T-helper 22 cell (primary cell): ENCODE measurements around the gene RIMKLB.

Experiments used
- DNase-seq: peaks from one replicate; pipeline ENCODE4 v3.0.0-alpha.2; 2020; ENCODE audit warnings: low read depth

The RIMKLB gene, protein sequence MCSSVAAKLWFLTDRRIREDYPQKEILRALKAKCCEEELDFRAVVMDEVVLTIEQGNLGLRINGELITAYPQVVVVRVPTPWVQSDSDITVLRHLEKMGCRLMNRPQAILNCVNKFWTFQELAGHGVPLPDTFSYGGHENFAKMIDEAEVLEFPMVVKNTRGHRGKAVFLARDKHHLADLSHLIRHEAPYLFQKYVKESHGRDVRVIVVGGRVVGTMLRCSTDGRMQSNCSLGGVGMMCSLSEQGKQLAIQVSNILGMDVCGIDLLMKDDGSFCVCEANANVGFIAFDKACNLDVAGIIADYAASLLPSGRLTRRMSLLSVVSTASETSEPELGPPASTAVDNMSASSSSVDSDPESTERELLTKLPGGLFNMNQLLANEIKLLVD

DNA sequence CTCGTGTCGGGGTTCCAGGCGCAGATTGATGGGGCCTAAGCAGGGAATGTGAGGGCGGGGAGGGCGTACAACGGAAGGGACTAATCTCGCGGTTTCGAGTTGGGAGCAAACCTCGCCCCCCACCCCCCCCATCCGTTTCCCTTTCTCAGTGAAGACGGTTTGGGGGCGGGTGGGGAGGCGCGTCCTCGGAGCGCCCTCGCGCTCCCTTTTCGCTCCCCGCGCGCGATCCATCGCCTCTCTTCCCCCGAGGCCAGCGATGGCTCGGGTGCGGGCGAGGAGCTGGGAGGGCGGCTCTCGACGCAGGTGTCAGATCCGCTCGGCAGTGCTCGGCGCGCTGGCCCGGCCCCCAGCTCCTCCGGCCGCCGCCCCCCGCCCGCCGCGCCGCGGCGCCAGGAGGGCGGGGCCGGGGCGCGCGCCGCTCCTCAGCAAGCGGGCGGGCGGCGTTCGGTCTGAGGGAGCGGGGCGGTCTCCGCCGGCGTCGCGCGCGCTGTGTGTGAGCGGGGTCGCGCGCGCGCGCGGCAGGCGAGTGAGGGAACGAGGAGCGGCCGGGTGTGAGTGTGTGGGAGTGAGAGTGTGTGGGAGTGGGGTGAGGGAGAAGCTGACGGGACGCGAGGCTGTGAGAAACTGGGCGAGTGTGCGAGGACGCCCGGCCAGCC lies at the start of gene RIMKLB:
RIMKLB (plus strand) TSS at position 516 of the 656 bp plus-strand sequence. CDS start 15,876 bp downstream, outside the sequence.
- peak; percentile 56 for DNase-seq

DNA sequence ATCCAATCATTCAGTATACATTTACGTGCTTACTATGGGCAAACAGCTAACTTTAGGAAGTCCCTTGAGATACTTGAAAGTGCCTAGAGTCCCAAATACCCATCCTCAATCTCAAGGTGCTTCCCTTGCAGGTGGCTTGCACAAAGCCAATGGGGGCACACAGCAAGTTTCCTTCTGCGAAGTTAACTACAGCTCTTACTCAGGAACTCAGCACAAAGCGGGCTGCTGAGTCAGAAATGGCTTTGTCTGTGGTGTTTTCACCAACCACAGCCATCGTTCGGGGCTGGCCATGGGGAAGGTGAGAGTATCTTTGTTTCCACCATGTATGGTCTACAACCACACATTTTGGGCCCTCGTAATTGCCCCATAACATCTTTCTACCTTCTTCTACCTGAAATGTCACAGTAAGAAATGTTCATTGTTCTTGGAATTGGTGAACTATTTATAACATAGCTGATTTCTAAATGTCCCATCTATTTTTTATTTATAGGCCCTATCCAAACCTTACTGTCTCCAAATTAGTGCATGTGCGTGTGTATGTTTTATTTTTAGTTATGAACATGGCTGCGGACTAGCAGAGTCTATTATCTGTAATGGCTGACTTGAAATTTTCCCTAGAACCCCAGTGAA lies 49.1 kb upstream of the RIMKLB start:
- DNase-seq: no peak

DNA sequence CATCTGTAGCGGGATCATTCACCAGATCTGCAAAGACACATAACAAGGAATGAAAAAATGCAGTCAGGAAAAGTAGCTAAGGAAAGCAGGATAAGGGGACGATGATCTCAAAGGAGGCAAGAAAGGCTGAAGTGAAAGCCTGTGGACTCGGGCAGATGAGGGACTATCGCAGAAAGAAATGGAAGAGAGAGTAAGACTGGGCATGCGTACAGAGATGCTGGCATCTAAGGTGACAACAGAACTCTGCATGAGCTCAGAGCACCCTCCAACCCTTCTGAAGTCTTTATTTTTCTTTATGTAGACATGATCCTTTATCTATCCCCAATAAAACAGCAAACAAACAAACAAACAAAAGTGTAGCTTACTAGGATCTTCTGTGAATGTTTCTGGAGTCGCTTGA lies 42.4 kb upstream of the RIMKLB start:
- no peak for DNase-seq

DNA sequence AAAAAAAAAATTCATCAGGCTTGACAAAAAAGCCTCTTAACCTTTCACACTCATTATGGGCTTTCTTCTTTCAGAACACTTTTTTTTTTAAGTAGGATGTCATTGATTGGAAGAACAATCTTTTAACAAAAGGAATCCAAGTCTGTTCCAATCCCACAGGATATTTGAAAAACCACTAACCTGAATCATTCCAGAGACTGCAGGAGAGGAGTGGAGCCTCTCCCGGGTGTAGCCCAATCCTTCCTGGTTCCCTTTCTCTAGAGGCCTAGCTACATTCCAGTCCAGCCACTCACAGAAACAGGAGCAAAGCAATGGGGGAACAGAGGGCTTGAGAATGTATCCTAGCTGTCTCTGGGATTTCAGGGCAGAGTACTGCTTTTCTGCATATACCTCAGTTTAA lies 39.4 kb upstream of the RIMKLB start:
- no peak for DNase-seq

DNA sequence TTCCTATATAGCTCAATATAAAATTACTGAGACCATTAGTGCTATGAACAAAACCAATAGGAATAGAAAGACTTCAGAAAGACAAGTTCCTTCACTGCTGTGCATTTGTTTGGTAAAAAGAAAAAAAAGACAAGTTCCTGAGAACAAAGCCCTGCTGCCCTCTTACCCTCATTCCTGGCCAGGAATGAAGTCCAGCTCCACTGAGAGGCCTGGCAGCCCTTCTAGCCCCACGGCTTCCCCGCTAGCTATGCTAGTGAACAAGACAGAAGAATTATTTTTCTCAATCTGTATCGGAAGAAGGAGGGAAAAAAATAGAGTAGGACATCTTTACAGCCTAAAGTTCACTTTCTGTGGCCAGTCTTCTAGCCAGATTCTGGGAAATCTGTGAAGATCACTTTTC lies 36.8 kb upstream of the RIMKLB start:
- no peak for DNase-seq

DNA sequence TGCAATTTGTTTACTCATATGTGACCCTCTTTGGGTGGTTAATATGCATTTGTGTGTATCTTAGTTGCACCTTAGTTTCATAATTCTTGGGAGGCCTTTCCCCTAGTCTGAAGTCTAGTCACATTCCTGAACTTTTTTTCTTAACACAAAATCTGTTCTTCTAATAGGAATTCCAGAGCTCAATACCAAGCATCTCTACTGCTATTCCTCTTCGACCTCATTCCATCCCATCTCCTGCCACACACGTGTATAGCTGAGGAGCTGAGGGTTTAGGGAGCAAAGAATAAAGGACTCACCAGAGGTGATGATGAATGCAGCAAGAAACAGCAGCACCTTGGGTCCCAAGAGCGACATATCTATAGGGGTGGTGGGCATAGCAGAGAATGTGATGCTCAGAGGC lies 36.0 kb upstream of the RIMKLB start:
- no peak for DNase-seq

DNA sequence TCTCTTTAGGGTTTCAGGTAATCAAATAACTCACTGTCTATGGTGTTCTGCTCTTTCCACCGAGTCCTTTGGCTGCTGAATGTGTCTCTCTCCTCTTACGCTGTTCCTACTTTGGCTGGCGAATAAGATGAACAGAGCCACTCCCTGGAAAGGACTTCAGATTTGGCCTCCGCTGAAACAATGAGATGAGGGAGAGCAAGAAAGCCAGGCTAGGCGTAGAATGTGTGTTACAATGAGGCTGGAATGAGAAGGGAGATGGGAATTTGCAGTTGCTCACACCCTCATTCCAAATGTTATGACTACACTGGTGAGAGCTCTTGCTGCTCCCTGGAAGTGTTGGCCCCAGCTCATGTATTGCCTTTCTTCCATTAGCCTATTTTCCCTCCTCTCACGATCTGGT lies 35.2 kb upstream of the RIMKLB start, which contains the start of gene MFAP5:
MFAP5 (minus strand) TSS at position 234 of the 400 bp plus-strand sequence. CDS start 722 bp downstream, outside the sequence.
- no peak for DNase-seq

DNA sequence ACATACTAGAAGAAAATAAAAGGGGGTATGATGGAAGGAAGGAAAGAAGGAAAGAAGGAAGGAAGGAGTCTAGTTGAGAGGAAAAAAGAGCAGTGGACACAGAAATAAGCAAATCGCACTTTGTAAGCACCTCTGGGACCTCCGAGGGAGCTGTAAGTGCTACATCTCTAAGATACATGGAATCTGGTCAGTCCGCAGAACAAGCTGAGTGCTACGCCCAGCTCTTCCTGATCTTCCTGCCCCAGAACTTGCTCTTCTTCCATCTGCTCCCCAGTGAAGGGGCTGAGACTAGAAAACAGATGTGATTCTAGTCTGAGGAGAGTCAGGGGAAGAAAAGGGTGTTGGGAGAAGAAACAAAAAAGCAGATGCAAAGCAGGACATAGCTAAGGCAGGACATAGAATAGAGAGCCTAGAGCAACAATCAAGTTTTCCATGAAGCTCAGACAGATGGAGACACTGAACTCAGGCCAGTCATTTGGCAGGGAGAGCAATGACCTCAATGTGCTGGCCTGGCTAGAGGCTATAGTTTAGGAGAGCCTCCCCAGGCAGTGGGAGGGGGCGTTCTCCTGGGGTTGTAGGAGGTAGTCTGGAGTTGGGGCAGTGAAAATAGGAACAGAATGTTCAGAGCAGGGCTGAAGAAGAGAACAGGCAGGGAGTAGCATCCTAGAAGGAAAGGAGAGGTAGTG lies 33.4 kb upstream of the RIMKLB start:
- DNase-seq: no peak

DNA sequence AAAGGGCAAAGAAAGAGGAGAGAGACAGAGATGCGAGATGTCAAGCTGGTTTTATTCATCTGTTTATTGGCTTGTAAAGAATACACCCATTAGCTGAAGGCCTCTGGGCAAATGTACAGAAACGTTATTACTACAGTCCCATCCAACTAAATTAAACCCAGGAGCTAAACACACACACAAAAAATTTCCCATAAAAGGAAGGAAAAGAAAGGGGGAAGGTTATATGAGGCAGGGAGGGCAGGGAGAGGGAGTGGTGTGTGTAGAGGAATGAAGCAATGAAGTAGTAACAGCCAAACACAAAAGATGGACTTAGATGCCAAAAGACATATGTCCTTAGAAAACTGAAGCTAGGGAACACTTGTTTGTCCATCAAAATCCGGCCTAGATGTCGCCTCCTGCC lies 32.0 kb upstream of the RIMKLB start:
- DNase-seq: no peak

DNA sequence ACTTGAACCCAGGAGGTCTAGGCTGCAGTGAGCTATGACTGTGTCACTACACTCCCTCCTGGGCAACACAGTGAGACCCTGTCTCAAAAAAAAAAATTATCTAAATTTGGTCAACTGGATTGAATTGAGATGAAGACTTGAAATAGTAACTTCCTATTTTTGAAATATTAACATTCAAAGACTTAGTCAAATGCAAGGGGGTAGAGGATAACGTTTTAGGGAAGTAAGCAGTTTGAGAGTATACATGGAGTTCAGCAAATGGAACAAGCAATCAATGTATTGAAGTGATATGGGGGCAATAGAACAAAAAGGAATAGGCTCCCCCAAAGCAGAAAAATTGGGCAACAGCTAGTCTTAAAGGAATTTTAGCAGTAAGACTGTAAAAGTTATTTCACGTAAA lies 30.5 kb upstream of the RIMKLB start:
- DNase-seq: no peak

DNA sequence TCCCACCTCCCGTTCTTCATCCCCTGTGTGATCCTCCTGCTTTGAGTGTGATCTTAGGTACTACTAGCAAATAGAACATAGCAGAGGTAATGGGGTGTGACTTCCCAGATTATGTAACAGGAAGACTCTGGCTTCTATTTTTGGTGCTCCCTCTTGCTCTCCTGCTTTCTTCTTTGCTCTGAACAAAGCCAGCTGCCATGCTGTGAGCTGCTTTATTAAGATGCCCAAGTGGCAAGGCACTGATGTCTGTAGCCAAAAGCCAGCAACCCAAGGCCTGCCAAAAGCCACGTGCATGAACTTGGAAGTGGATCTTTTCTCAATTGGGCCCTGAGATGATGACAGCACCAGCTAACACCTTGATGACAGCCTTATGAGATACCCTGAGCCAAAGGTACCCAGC lies 29.4 kb upstream of the RIMKLB start:
- DNase-seq: no peak

DNA sequence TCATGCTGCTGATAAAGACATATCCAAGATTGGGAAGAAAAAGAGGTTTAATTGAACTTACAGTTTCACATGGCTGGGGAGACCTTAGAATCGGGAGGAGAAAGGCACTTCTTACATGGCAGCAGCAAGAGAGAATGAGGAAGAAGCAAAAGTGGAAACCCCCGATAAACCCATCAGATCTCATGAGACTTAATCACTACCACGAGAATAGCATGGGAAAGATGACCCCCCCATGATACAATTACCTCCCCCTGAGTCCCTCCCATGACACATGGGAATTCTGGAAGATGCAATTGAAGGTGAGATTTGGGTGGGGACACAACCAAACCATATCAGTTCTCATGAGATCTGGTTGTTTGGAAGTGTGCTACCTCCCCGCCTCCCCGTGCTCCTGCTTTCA lies 25.4 kb upstream of the RIMKLB start:
- DNase-seq: no peak

DNA sequence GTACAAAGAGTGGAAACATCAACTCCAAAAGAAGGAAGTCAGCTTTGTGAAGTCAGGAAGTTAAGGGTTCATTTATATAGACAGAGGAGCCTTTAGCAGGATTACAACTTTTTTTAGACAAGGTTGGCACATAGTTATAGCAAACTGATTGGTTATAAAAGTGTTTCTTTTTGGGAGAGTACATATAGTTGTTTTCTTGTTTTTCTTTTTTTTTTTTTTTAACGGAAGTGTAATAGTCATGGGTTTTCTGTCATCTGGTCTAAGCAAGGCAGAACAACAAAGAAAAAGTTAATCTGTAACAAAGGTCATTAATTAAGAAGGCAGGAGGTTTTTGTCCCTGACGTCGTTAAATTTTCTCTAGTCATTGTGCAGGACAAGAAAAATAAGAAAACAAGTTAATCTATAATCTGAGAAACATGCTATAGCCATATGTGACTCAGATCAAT lies 22.2 kb upstream of the RIMKLB start:
- no peak for DNase-seq

DNA sequence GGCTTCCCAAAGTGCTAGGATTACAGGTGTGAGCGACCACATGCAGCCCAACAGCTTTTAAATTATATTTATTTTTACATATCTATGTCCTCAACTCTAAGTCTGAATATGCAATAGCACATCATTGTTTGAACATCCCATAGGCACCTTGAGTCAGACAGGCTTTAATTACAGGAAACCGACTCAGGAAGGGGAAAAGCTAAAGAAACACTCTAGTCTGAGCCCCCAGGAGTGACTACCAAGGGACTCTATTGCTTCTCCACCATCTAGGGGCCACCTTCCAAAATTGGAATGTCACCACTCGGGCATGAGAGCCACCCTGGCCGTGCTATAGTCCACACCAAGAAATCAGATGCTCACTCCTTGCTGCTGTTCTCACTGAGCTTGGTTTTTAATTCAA lies 21.1 kb upstream of the RIMKLB start:
- no peak for DNase-seq

DNA sequence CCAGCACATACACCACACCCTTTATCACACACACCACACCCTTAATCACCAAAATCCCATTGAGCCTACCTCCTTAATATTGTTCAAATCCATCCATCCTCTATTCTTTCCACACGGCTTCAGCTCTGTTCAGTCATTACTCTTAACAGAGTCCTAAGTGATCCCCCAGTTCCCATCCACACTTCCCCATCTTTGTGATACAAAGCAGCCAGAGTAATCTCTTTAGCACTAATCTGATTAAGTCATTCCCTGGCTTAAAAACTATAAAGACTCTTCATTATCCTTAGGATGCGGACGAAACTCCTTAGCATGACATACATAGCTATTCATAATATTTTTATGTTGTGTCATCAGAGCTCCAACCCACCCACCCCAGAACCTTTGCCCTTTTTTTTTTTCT lies 20.4 kb upstream of the RIMKLB start:
- no peak for DNase-seq

DNA sequence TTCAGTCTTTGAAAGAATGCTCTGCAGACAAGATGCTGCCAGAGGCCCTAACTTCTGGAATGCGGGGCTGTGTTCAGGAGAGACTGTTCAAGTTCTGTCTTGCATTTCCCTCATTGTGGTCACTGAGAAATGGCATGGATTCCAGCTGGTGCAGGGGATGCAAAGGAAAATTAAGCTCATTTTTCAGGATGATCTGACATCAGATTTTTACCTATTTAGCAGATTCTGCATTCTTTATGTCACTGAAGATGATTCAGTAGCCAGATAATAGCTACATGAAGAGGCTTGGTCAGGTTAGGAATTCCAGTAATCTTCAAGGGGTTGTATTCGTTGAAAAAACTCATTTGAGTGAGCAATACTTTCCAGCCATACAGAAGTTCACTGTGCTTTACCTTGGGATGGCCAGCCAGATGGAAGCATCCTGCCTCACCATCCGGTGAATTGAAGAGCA lies 19.1 kb upstream of the RIMKLB start:
- DNase-seq: no peak

DNA sequence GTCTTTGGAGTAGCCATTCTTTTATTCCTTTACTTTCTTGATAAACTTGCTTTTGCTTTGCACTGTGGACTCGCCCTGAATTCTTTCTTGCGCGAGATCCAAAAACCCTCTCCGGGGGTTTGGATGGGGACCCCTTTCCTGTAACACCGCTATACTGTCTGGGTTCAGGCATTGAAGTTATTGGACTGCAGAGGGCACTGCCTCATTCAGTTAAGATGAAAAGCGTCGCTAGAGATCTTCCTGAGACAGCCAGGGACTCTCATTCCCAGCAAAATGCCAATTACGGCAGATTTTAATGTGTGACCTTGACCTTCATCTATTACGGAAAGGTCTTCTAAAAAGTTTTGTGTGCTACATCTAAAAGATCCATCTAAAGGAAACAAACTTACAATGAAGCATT lies 17.3 kb upstream of the RIMKLB start:
- no peak for DNase-seq

DNA sequence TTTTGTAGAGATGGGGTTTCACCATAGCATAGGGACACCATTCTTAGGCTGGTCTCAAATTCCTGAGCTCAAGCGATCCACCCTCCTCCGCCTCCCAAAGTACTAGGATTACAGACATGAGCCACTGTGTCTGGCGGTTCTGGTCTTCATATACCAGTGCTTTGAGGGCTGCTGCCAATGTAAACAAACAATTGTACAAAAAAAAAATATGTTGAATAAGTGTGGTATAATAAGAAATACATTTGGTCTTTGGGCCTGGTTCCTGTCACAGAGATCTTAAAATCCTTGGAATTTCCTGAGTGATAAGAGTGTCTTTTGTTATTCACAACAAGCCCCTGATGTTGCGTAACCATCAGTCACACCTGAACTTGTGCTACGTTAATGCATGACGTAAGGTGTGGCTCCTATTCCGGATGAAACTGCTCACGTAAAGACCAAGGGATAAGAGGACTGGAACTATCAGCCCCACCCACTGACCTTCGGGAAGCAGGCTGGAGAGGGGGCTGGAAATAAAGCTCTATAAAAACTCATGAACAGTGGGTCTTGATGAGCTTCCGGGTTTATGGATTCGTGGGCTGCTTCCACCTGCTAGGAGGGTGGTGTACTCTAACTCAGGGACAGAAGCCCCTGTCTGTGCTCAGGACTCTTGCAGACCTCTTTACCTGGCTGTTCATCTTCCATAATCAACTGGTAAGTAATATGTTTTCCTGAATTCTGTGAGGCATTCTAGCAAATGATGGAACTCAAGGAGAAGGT lies 16.5 kb upstream of the RIMKLB start:
- no peak for DNase-seq

DNA sequence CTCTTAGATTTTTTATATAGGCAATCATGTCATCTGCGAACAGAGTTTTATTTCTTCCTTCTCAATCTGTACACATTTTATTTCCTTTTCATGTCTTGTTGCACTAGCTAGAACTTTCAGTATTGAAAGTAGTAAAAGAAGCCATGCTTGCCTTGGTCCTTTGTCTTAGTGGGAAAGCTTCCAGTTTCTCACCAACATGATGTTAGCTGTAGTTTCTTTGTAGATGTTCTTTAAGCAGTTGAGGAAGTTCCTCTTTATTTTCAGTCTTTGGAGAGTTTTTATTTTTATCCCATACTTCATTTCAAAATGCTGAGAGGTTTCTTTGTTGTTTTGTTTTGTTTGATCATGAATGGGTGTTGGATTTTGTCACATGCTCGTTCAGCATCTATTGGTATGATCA lies 12.7 kb upstream of the RIMKLB start:
- no peak for DNase-seq

DNA sequence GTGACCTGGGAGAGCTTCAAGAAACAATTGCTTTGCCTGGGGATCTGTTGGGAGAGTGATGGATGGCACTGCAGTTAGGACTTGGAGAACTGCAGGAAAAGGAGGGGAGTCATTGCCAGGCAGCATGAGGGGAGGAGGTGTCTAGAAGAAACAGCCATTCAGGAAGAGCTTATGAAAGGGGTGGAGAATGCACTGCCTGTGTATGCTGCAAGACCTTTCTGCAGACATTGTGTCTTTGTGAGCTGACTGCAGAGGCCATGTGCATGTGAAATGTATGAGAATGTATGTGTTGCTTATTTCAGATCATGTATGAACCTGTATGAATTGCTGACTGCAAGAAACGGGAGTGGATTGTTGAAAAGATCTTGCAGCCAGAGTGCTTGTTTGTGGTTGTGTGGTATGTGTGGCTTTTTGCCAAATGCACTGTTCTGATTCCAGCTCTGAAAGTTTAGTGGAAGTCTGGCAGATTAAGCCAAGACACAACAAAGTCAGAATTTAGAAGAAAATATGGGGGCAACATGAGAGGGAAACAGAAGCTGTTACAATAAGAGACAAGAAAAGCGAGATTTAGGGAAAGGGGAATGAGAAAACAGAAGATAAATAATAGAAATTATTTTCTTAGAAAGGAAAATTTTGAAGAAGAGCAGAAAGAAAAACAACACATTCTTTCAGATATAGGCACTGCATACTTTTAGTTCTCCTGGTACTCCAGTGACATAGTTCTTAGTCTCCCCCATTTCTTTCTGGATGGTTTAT lies 9.8 kb upstream of the RIMKLB start:
- no peak for DNase-seq

DNA sequence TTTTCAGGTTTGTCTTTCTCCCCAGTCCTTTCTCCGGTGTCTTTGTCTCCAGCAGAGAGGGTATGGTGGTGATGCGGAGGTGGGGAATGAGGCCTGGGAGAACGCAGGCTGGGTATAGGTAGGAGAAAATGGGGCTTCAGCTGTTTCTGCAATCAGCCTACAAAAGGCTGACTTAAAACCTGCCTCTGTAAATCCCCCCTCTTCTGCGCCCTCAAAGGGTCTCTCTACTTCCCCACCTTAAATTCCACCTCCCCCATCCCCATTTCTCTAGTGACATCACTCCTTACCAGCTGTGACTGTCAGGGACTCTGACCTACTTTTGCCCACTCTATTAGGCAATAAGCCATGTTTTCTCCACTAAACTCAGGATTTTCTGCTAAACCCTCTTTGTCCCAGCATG lies 8.1 kb upstream of the RIMKLB start:
- no peak for DNase-seq
